A673 (cell line): ENCODE measurements around the gene NOP58. TPM values are rescaled to one million over a fixed set of nuclear protein-coding genes. Genes with fewer than 3 reads are reported as not detected.
"Not testable (repeated sequence)": the region's sequence is repeated elsewhere in the genome, so short reads cannot be mapped to it uniquely, and the experiment has no call there.

Source experiments
- BruUV-seq: library from RNA; stranded (reverse); fragments of 400-500 nt; replicated peaks from 2 replicates; lab custom pipeline; 2021; lab: Mats Ljungman, UMichigan
- CTCF ChIA-PET: fragments of 300-600 bp; sonication (Branson Sonifier 250); formaldehyde crosslinking; loops from one replicate; lab custom pipeline; 2022; ENCODE audit warnings: antibody characterized with exemption; lab: Charles Lee
- POLR2A ChIA-PET: fragments of 300-600 bp; sonication (Branson Sonifier 250); formaldehyde crosslinking; loops from one replicate; lab custom pipeline; 2022; ENCODE audit warnings: antibody characterized with exemption; ENCODE audit not compliant: low non-redundant PET; lab: Charles Lee
- DNase-seq: peaks from one replicate; pipeline ENCODE4 v3.0.0-alpha.2; 2015; ENCODE audit warnings: low spot score
- H3K27ac ChIP-seq: fragments of 200-600 bp; sonication (generic); 2 replicates; pipeline ENCODE4 v1.5.1; 2016; ENCODE audit warnings: mixed run types, low read depth, mild to moderate bottlenecking, mixed read lengths, antibody characterized with exemption, low read length; ENCODE audit not compliant: poor library complexity, severe bottlenecking
- H3K27me3 ChIP-seq: fragments of 200-600 bp; sonication (generic); replicated peaks from 2 replicates; pipeline ENCODE4 v1.6.1; 2017; ENCODE audit warnings: mixed run types, low read depth, mild to moderate bottlenecking, mixed read lengths, antibody characterized with exemption, low read length; ENCODE audit not compliant: insufficient read depth, poor library complexity
- H3K36me3 ChIP-seq: fragments of 200-600 bp; sonication (generic); 2 replicates; pipeline ENCODE4 v1.6.1; 2016; ENCODE audit warnings: mixed run types, mild to moderate bottlenecking, mixed read lengths, antibody characterized with exemption, low read length; ENCODE audit not compliant: insufficient read depth, poor library complexity, severe bottlenecking
- H3K4me1 ChIP-seq: fragments of 200-600 bp; sonication (generic); 2 replicates; pipeline ENCODE4 v1.6.1; 2017; ENCODE audit warnings: mixed run types, mild to moderate bottlenecking, mixed read lengths, antibody characterized with exemption, low read length; ENCODE audit not compliant: insufficient read depth, poor library complexity, severe bottlenecking
- H3K4me3 ChIP-seq: fragments of 200-600 bp; sonication (generic); 2 replicates; pipeline ENCODE4 v1.5.1; 2016; ENCODE audit warnings: low read depth, mixed run types, mild to moderate bottlenecking, mixed read lengths, low read length; ENCODE audit not compliant: poor library complexity, severe bottlenecking
- H3K9me3 ChIP-seq: fragments of 200-600 bp; sonication (generic); 2 replicates; pipeline ENCODE4 v1.6.1; 2016; ENCODE audit warnings: mixed run types, low read depth, mild to moderate bottlenecking, mixed read lengths, antibody characterized with exemption, low read length; ENCODE audit not compliant: poor library complexity, severe bottlenecking
- EZH2 ChIP-seq: fragments of 200-600 bp; sonication (generic); IDR thresholded peaks from 2 replicates; pipeline ENCODE4 v1.6.1; 2017; ENCODE audit warnings: borderline replicate concordance, low read depth, mild to moderate bottlenecking, mixed read lengths, antibody characterized with exemption, low read length; ENCODE audit not compliant: poor library complexity, severe bottlenecking
- intact Hi-C: fragments of 100-400 bp; cut with micrococcal nuclease; formaldehyde crosslinking; loops from one replicate; pipeline ENCODE4 v1.10.0; 2022; ENCODE audit not compliant: unreplicated experiment
- total RNA-seq: library from RNA; stranded (reverse); gene quantifications from 2 replicates; pipeline ENCODE4 v1.2.3, GENCODE V29; 2021
- TF ChIP-seq, protein P1 (sequence below): fragments of 300-800, 200-600 bp; sonication (generic); conservative IDR thresholded peaks from 2 replicates; pipeline ENCODE4 v1.5.1; 2017; ENCODE audit warnings: low read depth, mild to moderate bottlenecking, antibody characterized with exemption, low read length, moderate library complexity, mixed read lengths

The NOP58 gene
- total RNA-seq, 1 experiment from 2014 or later: 181 TPM

GRCh38 chr2:202238234-202239197 is 27.0 kb upstream of the NOP58 start, which contains the start of gene SUMO1:
TSS of gene SUMO1 (minus strand) at chr2:202238597. CDS start at chr2:202238451, 146 bp downstream.
- TSS peak; percentile 99 for BruUV-seq
- POLR2A ChIA-PET: no interaction called here
- peak; percentile 98 for DNase-seq
- Histone ChIP-seq H3K4me3 (peak within 1 kb of the TSS; percentile 89), H3K27me3 (no peaks in the 10 kb centered on the region), H3K4me1 (peaks cover 3% of the 10 kb centered on the region), H3K36me3 (no peaks in the 10 kb centered on the region), H3K27ac (peak within 1 kb of the TSS; percentile 88), H3K9me3 (no peaks in the 10 kb centered on the region)
- TF ChIP-seq, protein P1, sequence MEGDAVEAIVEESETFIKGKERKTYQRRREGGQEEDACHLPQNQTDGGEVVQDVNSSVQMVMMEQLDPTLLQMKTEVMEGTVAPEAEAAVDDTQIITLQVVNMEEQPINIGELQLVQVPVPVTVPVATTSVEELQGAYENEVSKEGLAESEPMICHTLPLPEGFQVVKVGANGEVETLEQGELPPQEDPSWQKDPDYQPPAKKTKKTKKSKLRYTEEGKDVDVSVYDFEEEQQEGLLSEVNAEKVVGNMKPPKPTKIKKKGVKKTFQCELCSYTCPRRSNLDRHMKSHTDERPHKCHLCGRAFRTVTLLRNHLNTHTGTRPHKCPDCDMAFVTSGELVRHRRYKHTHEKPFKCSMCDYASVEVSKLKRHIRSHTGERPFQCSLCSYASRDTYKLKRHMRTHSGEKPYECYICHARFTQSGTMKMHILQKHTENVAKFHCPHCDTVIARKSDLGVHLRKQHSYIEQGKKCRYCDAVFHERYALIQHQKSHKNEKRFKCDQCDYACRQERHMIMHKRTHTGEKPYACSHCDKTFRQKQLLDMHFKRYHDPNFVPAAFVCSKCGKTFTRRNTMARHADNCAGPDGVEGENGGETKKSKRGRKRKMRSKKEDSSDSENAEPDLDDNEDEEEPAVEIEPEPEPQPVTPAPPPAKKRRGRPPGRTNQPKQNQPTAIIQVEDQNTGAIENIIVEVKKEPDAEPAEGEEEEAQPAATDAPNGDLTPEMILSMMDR: no peak
- no peak for TF ChIP-seq EZH2
- CTCF ChIA-PET: no interaction called here
- intact Hi-C loops: no loop called here

DNA sequence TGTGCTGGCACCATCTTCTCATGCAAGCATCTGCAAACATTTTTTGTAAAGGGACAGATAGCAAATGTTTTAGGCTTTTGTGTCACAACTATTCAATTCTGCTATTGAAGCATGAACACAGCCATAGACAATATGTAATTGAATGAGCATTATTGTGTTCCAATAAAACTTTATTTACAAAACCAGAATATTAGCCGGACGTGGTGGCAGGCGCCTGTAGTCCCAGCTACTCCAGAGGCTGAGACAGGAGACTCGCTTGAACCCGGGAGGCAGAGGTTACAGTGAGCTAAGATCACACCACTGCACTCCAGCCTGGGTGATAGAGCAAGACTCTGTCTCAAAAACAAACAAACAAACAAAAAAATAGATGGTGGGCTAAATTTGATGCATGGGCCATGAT is 17.9 kb upstream of the NOP58 start:
- H3K27ac ChIP-seq, H3K4me3 ChIP-seq, CTCF ChIA-PET, H3K4me1 ChIP-seq, BruUV-seq, H3K27me3 ChIP-seq, POLR2A ChIA-PET, H3K9me3 ChIP-seq, H3K36me3 ChIP-seq, intact Hi-C loops, DNase-seq: not testable (repeated sequence)

GRCh38 chr2:202249521-202250253 is 15.9 kb upstream of the NOP58 start:
- TF ChIP-seq EZH2: no peak
- TF ChIP-seq, protein P1: no peak
- Histone ChIP-seq H3K36me3 (no peaks in the 10 kb centered on the region), H3K27ac (no peak overlapping the region), H3K9me3 (no peaks in the 10 kb centered on the region), H3K4me3 (no peak overlapping the region), H3K27me3 (no peaks in the 10 kb centered on the region), H3K4me1 (no peaks in the 10 kb centered on the region)
- no peak for DNase-seq
- ChIA-PET CTCF (no interaction called here), POLR2A (no interaction called here)
- BruUV-seq: no TSS peak
- intact Hi-C loops: no loop called here
